H9 (cell line): Measurements from ENCODE around the gene L1TD1. TPM values are rescaled to one million over a fixed set of nuclear protein-coding genes. Genes with fewer than 3 reads are reported as not detected.

ENCODE experiments used
- DNase-seq: peaks from one replicate; pipeline ENCODE4 v3.0.0-alpha.2; 2017
- H2AFZ ChIP-seq: one replicate; pipeline ENCODE4 v1.6.1; 2013; ENCODE audit warnings: mild to moderate bottlenecking, low read length, control low read depth, moderate library complexity
- H2AK5ac ChIP-seq: 2 replicates; pipeline ENCODE4 v1.6.1; 2013; ENCODE audit warnings: low read length, control low read depth, mixed read lengths; ENCODE audit not compliant: insufficient read length
- H2BK120ac ChIP-seq: one replicate; pipeline ENCODE4 v1.6.1; 2013; ENCODE audit warnings: low read depth, mild to moderate bottlenecking, low read length, control low read depth, inconsistent platforms; ENCODE audit not compliant: poor library complexity, severe bottlenecking
- H2BK12ac ChIP-seq: 2 replicates; pipeline ENCODE4 v1.6.1; 2013; ENCODE audit warnings: low read length, control low read depth, mixed read lengths, low read depth; ENCODE audit not compliant: insufficient read length
- H2BK15ac ChIP-seq: 2 replicates; pipeline ENCODE4 v1.6.1; 2013; ENCODE audit warnings: low read depth, low read length, control low read depth
- H2BK20ac ChIP-seq: one replicate; pipeline ENCODE4 v1.6.1; 2013; ENCODE audit warnings: low read depth, mild to moderate bottlenecking, low read length, control low read depth, inconsistent platforms; ENCODE audit not compliant: poor library complexity, severe bottlenecking
- H2BK5ac ChIP-seq: 2 replicates; pipeline ENCODE4 v1.6.1; 2013; ENCODE audit warnings: low read length, control low read depth, mixed read lengths; ENCODE audit not compliant: insufficient read length
- H3K14ac ChIP-seq: 2 replicates; pipeline ENCODE4 v1.6.1; 2013; ENCODE audit warnings: low read length, control low read depth; ENCODE audit not compliant: insufficient read depth
- H3K18ac ChIP-seq: 2 replicates; pipeline ENCODE4 v1.6.1; 2013; ENCODE audit warnings: low read depth, mild to moderate bottlenecking, mixed read lengths, low read length, control low read depth; ENCODE audit not compliant: insufficient read length
- H3K23ac ChIP-seq: 2 replicates; pipeline ENCODE4 v1.6.1; 2013; ENCODE audit warnings: low read length, control low read depth, mixed read lengths, low read depth; ENCODE audit not compliant: insufficient read length
- H3K23me2 ChIP-seq: 2 replicates; pipeline ENCODE4 v1.6.1; 2013; ENCODE audit warnings: low read depth, mild to moderate bottlenecking, mixed read lengths, low read length, control low read depth; ENCODE audit not compliant: insufficient read length, poor library complexity, severe bottlenecking
- H3K27ac ChIP-seq: 2 replicates; pipeline ENCODE4 v1.5.1; 2013; ENCODE audit warnings: low read length, control low read depth, mixed read lengths, low read depth; ENCODE audit not compliant: insufficient read length
- H3K27me3 ChIP-seq: 2 replicates; pipeline ENCODE4 v1.6.1; 2013; ENCODE audit warnings: low read length, control low read depth, inconsistent platforms; ENCODE audit not compliant: insufficient read depth
- H3K4ac ChIP-seq: 2 replicates; pipeline ENCODE4 v1.6.1; 2013; ENCODE audit warnings: low read depth, mild to moderate bottlenecking, control low read depth, inconsistent platforms, low read length, moderate library complexity
- H3K4me1 ChIP-seq: 2 replicates; pipeline ENCODE4 v1.6.1; 2013; ENCODE audit warnings: low read length, control low read depth, inconsistent platforms; ENCODE audit not compliant: insufficient read depth
- H3K4me2 ChIP-seq: 2 replicates; pipeline ENCODE4 v1.6.1; 2013; ENCODE audit warnings: low read length, control low read depth, mixed read lengths; ENCODE audit not compliant: insufficient read length, insufficient read depth
- H3K56ac ChIP-seq: 2 replicates; pipeline ENCODE4 v1.6.1; 2013; ENCODE audit warnings: low read depth, mild to moderate bottlenecking, mixed read lengths, low read length, control low read depth; ENCODE audit not compliant: insufficient read length
- H3K79me1 ChIP-seq: 2 replicates; pipeline ENCODE4 v1.6.1; 2013; ENCODE audit warnings: low read depth, mild to moderate bottlenecking, moderate library complexity, low read length, control low read depth, inconsistent platforms; ENCODE audit not compliant: insufficient read depth, poor library complexity, severe bottlenecking
- H3K79me2 ChIP-seq: 2 replicates; pipeline ENCODE4 v1.6.1; 2013; ENCODE audit warnings: low read length, control low read depth, inconsistent platforms; ENCODE audit not compliant: insufficient read depth
- H3K9ac ChIP-seq: 2 replicates; pipeline ENCODE4 v1.6.1; 2013; ENCODE audit warnings: low read length, control low read depth, mixed read lengths; ENCODE audit not compliant: insufficient read length; ENCODE audit errors: extremely low read depth
- H3K9me3 ChIP-seq: one replicate; pipeline ENCODE4 v1.6.1; 2013; ENCODE audit warnings: low read depth, low read length, inconsistent platforms; ENCODE audit not compliant: control insufficient read depth
- H3T11ph ChIP-seq: one replicate; pipeline ENCODE4 v1.6.1; 2013; ENCODE audit warnings: mild to moderate bottlenecking, low read length, control low read depth, inconsistent platforms
- H4K20me1 ChIP-seq: one replicate; pipeline ENCODE4 v1.6.1; 2013; ENCODE audit not compliant: control insufficient read depth, insufficient read length, insufficient read depth
- H4K5ac ChIP-seq: 2 replicates; pipeline ENCODE4 v1.6.1; 2013; ENCODE audit warnings: low read depth, mild to moderate bottlenecking, mixed read lengths, low read length, control low read depth; ENCODE audit not compliant: insufficient read length
- H4K8ac ChIP-seq: replicated peaks from 2 replicates; pipeline ENCODE4 v1.6.1; 2013; ENCODE audit warnings: low read length, control low read depth, mixed read lengths, low read depth; ENCODE audit not compliant: insufficient read length
- H4K91ac ChIP-seq: 2 replicates; pipeline ENCODE4 v1.6.1; 2013; ENCODE audit warnings: low read depth, mild to moderate bottlenecking, moderate library complexity, mixed read lengths, low read length, control low read depth; ENCODE audit not compliant: insufficient read length
- H3K27ac Mint-ChIP-seq, 3 experiments: 2 replicates in 2 of 3; 3 replicates in 1 of 3; pipeline ENCODE4 v1.8.0; 2020 to 2021; ENCODE audit warnings: mixed read lengths in 3 of 3, mild to moderate bottlenecking in 1 of 3, moderate library complexity in 1 of 3
- H3K27me3 Mint-ChIP-seq: 2 replicates; pipeline ENCODE4 v1.8.0; 2021; ENCODE audit warnings: low read depth, mild to moderate bottlenecking, moderate library complexity, mixed read lengths
- H3K36me3 Mint-ChIP-seq, 3 experiments: 2 replicates in 2 of 3; 3 replicates in 1 of 3; pipeline ENCODE4 v1.8.0; 2020 to 2021; ENCODE audit warnings: low read depth in 3 of 3, mixed read lengths in 3 of 3; ENCODE audit not compliant: insufficient read depth in 1 of 3
- H3K4me1 Mint-ChIP-seq, 2 experiments: 2 replicates each; pipeline ENCODE4 v1.8.0; 2020; ENCODE audit warnings: mixed read lengths in 2 of 2
- H3K4me3 Mint-ChIP-seq, 2 experiments: 2 replicates in 1 of 2; 3 replicates in 1 of 2; pipeline ENCODE4 v1.8.0; 2020 to 2021; ENCODE audit warnings: mild to moderate bottlenecking in 2 of 2, mixed read lengths in 2 of 2, moderate library complexity in 1 of 2
- H3K9me3 Mint-ChIP-seq, 2 experiments: 2 replicates in 1 of 2; 3 replicates in 1 of 2; pipeline ENCODE4 v1.8.0; 2020; ENCODE audit warnings: mild to moderate bottlenecking in 2 of 2, mixed read lengths in 2 of 2, moderate library complexity in 1 of 2
- CTCF ChIP-seq: fragments of 200-600 bp; sonication (generic); conservative IDR thresholded peaks from 3 replicates; pipeline ENCODE4 v1.8.0; 2021; ENCODE audit warnings: antibody characterized with exemption, mild to moderate bottlenecking
- WGBS: extraction: QIAGEN DNeasy Blood & Tissue Kit; methylation state at CpG from one replicate; pipeline ENCODE4 v1.1.7; 2013; ENCODE audit warnings: missing lambda C conversion rate, low lambda C conversion rate, mixed read lengths; ENCODE audit not compliant: insufficient read length; ENCODE audit errors: extremely low coverage; 5-methylcytosine and 5-hydroxymethylcytosine counted together
- total RNA-seq: library from RNA; stranded (reverse); gene quantifications from 2 replicates; pipeline ENCODE4 v1.2.1, GENCODE V29; 2021

The L1TD1 gene
- total RNA-seq, 1 experiment from 2014 or later, result 422 TPM

GRCh38 chr1:62227496-62227895 is 32.8 kb downstream of the L1TD1 start:
- H3K9me3 Mint-ChIP-seq, result no peaks in the 10 kb centered on the region
- no peak overlapping the region for H3K4me2 ChIP-seq
- H4K5ac ChIP-seq, result no peak overlapping the region
- peak overlapping the region in 2 of 3 experiments; percentile 64 to 95; a peak in 2 of 7 replicates for H3K27ac Mint-ChIP-seq
- no peak overlapping the region for H3K18ac ChIP-seq
- no peaks in the 10 kb centered on the region for H3K27me3 ChIP-seq
- no peak overlapping the region for H2BK12ac ChIP-seq
- no peak overlapping the region for H3K4me3 Mint-ChIP-seq
- no peak overlapping the region for H3K27ac ChIP-seq
- H3K4me1 ChIP-seq, result peaks cover 4% of the 10 kb centered on the region; the same call in 1 of the 2 replicates
- no CpG with 5 or more reads among the region's 11 CpGs for WGBS
- no peak for TF ChIP-seq CTCF
- H2BK120ac ChIP-seq, result no peak overlapping the region
- peaks cover 31 to 47% (median 42%) of the 10 kb centered on the region in 3 experiments for H3K36me3 Mint-ChIP-seq
- H2BK20ac ChIP-seq, result no peak overlapping the region
- no peak overlapping the region for H2AFZ ChIP-seq
- H3K79me1 ChIP-seq, result no peaks in the 10 kb centered on the region
- H3K23me2 ChIP-seq, result peaks cover 4% of the 10 kb centered on the region
- H3K4me1 Mint-ChIP-seq, result peaks cover 29 to 33% of the 10 kb centered on the region in 2 experiments
- H3K23ac ChIP-seq, result no peak overlapping the region
- H3K79me2 ChIP-seq, result no peaks in the 10 kb centered on the region
- no peak for DNase-seq
- no peak overlapping the region for H3K4ac ChIP-seq
- H4K91ac ChIP-seq, result no peak overlapping the region
- no peaks in the 10 kb centered on the region for H3K9me3 ChIP-seq
- no peak overlapping the region for H3K14ac ChIP-seq
- no peaks in the 10 kb centered on the region for H3K27me3 Mint-ChIP-seq
- H4K20me1 ChIP-seq, result no peaks in the 10 kb centered on the region
- no peak overlapping the region for H3K56ac ChIP-seq
- H2BK15ac ChIP-seq, result no peak overlapping the region
- H4K8ac ChIP-seq, result no peak overlapping the region
- H3K9ac ChIP-seq, result no peak overlapping the region
- H2AK5ac ChIP-seq, result no peak overlapping the region
- no peak overlapping the region for H3T11ph ChIP-seq
- H2BK5ac ChIP-seq, result no peak overlapping the region
